Astrocyte (in vitro differentiated cells and primary cell): Measurements from ENCODE around the gene MOB3C.
"Not testable (repeated sequence)": the region's sequence is repeated elsewhere in the genome, so short reads cannot be mapped to it uniquely, and the experiment has no call there.

Experiments used
- CTCF ChIP-seq: IDR thresholded peaks from 2 replicates; pipeline ENCODE4 v1.5.1; 2011; ENCODE audit warnings: low read depth, mild to moderate bottlenecking, inconsistent platforms, low read length, moderate library complexity; ENCODE audit not compliant: insufficient read depth
- EZH2 ChIP-seq: IDR thresholded peaks from 2 replicates; pipeline ENCODE4 v1.6.1; 2012; ENCODE audit warnings: mild to moderate bottlenecking, low read length, inconsistent platforms; ENCODE audit not compliant: insufficient read depth

- TF ChIP-seq CTCF, EZH2: not testable (repeated sequence)
Observed at GRCh38 chr1:46662919-46663318, 46.3 kb upstream of the MOB3C start.
